ENCODE measurements around the gene TRAPPC5.

The TRAPPC5 gene

GRCh38 chr19:7730286-7731217 lies 49.9 kb downstream of the TRAPPC5 start:
- no peak for DNase-seq (ENCODE audit: low read depth in 2 of 2)

- DNase-seq (ENCODE audit: low read depth in 2 of 2): no peak
Observed at GRCh38 chr19:7731218-7731595, 50.6 kb downstream of the TRAPPC5 start.

DNA sequence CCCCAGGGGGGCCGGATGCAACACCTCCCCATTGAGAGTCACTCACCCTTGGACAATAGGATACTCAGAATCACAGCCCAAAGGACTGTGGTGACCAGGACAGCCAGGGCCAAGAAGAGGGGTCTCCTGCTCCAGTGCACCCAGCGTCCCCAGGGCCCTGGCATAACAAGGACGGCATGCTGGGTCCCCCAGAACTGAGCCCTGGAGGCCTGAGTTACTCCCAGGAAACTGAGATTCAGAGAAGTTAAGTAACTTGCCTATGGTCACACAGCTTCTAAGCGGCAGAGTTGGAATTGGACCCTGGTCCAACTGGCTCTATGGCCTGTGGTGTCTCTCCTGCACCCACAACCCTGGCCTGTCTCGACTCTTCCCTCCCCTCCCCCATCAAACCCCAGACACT lies 51.0 kb downstream of the TRAPPC5 start:
- DNase-seq (ENCODE audit: low read depth in 2 of 2): no peak

GRCh38 chr19:7732045-7732444 lies 51.4 kb downstream of the TRAPPC5 start, which contains the start of gene CLEC4G:
TSS of gene CLEC4G (minus strand) at chr19:7732110. CDS start at chr19:7732102, 8 bp downstream.
- no peak for DNase-seq (ENCODE audit: low read depth in 2 of 2)

GRCh38 chr19:7733376-7733775 lies 52.7 kb downstream of the TRAPPC5 start:
- DNase-seq (ENCODE audit: low read depth in 2 of 2): no peak

- DNase-seq (ENCODE audit: low read depth in 2 of 2): no peak
Observed at GRCh38 chr19:7734220-7735203, 53.9 kb downstream of the TRAPPC5 start.

GRCh38 chr19:7736148-7736547 lies 55.5 kb downstream of the TRAPPC5 start:
- no peak for DNase-seq (ENCODE audit: low read depth in 2 of 2)

DNA sequence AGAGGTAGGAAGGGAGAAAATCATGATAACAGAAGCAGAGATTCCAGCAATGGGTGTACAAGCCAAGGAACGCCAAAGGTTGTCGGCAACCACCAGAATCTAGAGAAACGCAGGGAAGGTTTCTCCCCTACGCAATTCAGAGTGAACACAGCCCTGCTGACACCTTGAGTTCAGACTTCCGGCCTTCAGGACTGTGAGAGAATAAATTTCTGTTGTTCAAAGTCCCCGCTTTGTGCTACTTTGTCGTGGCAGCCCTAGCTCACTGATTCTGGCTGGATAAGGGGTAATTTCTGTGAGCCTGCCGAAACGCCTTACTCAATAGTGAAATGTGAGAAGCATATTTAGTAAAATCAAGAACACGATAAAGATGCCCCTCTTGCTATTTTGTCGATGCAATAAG lies 56.6 kb downstream of the TRAPPC5 start:
- no peak for DNase-seq (ENCODE audit: low read depth in 2 of 2)
